DMS53 (cell line): Measurements from ENCODE around the gene PRSS12.
"Not testable (repeated sequence)": the region's sequence is repeated elsewhere in the genome, so short reads cannot be mapped to it uniquely, and the experiment has no call there.

Experiments
- DNase-seq: peaks from one replicate; lab custom pipeline; 2025; lab: John Stamatoyannopoulos, UW

PRSS12 gene

DNA sequence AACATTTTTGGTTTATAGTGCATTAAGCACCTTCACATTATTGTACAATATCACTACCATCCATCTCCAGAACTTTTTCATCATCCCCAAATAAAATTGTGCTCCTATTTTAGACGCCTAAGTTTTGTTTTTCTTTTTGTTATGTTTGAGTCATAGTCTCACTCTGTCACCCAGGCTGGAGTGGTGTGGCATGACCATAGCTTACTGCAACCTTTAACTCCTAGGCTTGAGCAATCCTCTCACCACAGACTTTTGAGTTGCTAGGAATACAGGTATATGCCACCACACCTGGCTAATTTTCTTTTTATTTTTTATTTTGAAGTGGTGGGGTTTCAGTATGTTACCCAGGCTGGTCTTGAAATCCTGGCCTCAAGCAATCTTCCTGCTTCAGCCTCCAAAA is 33.9 kb downstream of the PRSS12 start:
- no peak for DNase-seq

DNA sequence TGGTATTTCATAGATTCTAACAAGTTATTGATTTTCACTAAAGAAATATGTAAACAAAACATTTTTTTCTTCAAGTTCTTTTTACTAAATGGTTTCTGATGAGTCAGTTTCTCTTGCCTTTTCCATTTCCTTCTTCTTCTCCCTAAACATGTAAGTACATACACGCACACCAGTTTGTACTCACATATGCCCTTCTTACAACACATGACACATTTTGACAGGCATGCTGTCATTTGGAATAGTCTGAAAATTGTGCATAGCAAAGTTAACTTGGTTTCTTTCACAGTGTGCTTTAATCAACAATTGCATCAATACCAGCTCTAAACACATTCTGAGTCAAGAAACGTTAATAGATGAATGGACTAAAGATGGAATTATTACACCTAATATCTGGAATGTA is 35.1 kb downstream of the PRSS12 start:
- no peak for DNase-seq

DNA sequence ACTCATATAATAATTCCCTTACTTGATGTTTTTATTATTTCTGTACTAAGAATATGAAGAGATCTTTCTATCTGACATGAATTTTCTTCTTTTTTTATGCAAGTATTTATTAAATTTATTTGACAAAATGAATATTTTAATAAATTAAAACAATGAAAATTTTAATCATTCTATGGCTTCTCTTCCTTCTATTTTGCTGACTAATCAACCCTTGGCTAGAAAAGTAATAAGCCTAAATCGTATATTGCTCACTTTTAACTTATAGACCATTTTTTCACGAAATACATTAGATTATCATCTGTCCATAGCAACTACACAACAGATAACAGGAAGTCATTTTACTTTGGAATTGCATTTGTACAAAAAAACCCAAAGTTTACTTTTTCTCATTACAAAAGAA is 38.6 kb downstream of the PRSS12 start:
- DNase-seq: no peak

DNA sequence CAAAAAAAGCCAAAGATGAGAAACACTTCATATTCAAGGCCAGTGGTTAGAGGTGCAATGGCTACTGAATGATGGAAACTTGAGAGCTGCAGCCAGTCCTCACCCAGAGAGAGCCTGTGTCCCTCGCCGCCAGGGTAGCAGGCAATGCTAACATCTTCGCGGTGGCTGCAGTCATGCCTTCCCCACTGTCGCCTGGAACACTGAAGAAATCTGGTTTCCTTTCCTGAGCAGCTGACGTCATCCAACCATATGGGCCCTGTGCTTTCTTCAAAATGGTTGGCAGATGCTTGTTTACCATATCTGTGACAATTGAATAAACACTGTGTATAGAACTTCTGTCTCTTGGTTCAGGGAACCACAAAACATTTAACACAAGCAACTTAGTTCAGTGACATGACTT is 39.7 kb downstream of the PRSS12 start:
- peak; percentile 2 for DNase-seq

- DNase-seq: no peak
These were observed 44.3 kb downstream of the PRSS12 start for GRCh38 chr4:118308306-118309030.

DNA sequence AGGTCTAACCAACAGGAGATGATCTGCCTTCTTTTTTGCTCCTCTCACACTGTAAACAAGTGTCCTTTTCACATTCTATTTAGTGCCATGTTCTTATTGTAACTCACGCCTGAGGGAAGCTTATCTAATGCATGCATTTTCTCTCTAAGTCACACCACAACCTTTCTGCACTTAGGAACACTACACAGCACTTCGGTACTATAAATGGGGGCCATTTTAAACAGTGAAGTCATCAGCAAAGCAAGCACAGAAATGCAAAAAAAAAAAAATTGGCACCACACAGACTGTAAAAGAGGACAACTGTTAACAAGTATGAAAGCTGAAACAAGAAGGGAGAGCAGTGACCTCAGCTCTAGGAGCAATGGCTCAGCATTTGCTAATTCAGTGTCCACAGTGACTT is 45.2 kb downstream of the PRSS12 start:
- DNase-seq: no peak

DNA sequence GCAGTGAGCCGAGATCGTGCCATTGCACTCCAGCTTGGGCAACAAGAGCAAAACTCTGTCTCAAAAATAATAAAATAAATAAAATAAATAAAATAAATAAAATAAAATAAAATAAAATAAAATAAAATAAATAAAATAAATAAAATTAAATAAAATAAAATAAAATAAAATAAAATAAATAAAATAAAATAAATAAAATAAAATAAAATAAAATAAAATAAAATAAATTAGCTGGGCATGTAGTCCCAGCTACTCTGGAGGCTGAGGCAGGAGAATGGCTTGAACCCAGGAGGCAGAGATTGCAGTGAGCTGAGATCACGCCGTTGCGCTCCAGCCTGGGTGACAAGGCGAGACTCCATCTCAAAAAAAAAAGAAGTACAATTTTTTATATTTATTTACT is 53.2 kb downstream of the PRSS12 start:
- not testable (repeated sequence) for DNase-seq

- no peak for DNase-seq
These were observed 56.1 kb downstream of the PRSS12 start for GRCh38 chr4:118296729-118297128.

DNA sequence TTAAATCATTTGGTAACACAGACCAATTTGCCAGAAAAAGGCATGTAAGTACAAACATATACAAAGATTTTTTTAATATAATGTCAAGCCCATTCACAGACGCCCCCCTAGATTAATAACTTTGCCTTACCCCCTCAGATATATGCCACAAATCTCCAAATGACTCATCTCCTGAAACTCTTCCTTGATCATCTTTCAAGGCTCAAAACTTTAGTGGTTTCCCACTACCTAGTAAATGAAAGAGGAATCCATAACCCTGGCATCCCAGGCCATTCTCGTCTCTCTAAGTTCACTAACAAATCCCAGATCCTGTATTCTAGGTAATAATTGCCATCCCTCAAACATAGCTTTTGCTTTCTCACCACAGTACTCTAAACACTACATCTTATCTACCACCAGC is 61.9 kb downstream of the PRSS12 start:
- no peak for DNase-seq

GRCh38 chr4:118289794-118290193 is 63.0 kb downstream of the PRSS12 start:
- DNase-seq: no peak

- DNase-seq: no peak
These were observed 64.9 kb downstream of the PRSS12 start for GRCh38 chr4:118287711-118288451.

GRCh38 chr4:118286685-118287084 is 66.1 kb downstream of the PRSS12 start:
- DNase-seq: no peak

- DNase-seq: no peak
These were observed 66.9 kb downstream of the PRSS12 start for GRCh38 chr4:118285931-118286330.

GRCh38 chr4:118284169-118284568 is 68.6 kb downstream of the PRSS12 start:
- DNase-seq: no peak

GRCh38 chr4:118282692-118283091 is 70.1 kb downstream of the PRSS12 start:
- DNase-seq: peak; percentile 29

- DNase-seq: peak; percentile 33
These were observed 71.0 kb downstream of the PRSS12 start for GRCh38 chr4:118281611-118282442.

- peak; percentile 80 for DNase-seq
These were observed 72.1 kb downstream of the PRSS12 start for GRCh38 chr4:118280501-118281218.

- DNase-seq: peak; percentile 16
These were observed 72.8 kb downstream of the PRSS12 start for GRCh38 chr4:118279920-118280432.

DNA sequence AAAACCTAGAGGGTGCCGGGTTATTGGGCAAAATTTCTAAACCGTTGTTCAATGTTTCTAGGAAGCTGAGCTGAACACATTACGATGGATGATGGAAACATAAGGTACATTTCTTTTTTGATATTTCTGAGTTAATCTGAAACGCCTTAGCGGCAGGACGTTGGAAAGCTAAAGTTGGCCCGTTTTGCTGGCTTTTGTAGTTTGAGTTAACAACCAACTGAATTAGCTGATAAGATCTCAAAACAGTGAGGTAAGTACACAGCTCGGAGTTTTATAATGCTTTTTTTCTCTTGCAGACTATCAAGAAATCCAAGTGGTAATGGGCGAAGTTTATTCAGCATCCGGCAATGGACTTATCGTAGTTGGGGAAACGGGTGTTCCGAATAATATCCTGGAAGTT is 73.5 kb downstream of the PRSS12 start:
- peak; percentile 26 for DNase-seq

- DNase-seq: peak; percentile 97
These were observed 74.1 kb downstream of the PRSS12 start for GRCh38 chr4:118278473-118279274.

DNA sequence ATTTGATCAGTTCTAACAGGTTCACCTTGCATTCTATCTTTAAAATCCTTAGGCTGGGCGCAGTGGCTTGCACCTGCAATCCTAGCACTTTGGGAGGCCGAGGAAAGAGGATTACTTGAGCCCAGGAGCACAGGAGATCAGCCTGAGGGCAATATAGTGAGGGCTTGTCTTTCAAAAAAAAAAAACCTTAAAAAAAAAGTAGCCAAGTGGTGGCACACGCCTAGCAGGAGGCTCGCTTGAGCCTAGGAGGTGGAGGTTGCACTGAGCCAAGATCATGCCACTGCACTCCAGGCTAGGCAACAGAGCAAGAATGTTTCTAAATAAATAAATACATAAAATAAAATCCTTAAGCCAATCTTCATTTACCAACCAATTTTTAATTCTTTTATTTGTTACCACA is 75.6 kb downstream of the PRSS12 start:
- DNase-seq: peak; percentile 28
